Fibroblast of peridontal ligament (primary cell): Measurements from ENCODE around the gene NCK2.
"Not testable (repeated sequence)": the region's sequence is repeated elsewhere in the genome, so short reads cannot be mapped to it uniquely, and the experiment has no call there.

ENCODE experiments used
- DNase-seq: peaks from one replicate; pipeline ENCODE4 v3.0.0-alpha.2; 2010; ENCODE audit errors: extremely low read depth

NCK2 gene

GRCh38 chr2:105756435-105756834 is 11.7 kb downstream of the NCK2 start:
- DNase-seq, result no peak

GRCh38 chr2:105756865-105757264 is 12.2 kb downstream of the NCK2 start:
- not testable (repeated sequence) for DNase-seq

DNA sequence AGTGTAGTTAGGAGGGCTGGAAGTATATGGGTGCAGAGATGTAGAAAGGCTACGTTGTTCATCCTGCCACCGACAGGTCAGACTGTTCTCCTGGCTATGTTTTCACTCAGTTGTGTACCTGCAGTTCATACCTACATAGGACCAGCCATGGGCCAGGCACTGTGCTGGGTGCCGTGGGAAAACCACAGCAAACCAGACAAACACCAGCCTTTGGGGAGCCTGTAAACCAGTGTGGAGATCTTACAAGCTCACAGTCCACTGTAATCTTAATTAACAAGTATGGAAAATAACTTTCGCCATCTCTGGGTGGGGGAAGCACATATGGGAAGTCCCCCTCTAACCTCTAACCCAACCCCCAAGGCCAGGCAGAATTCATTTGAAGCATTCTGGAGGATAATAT is 12.7 kb downstream of the NCK2 start:
- DNase-seq, result no peak

DNA sequence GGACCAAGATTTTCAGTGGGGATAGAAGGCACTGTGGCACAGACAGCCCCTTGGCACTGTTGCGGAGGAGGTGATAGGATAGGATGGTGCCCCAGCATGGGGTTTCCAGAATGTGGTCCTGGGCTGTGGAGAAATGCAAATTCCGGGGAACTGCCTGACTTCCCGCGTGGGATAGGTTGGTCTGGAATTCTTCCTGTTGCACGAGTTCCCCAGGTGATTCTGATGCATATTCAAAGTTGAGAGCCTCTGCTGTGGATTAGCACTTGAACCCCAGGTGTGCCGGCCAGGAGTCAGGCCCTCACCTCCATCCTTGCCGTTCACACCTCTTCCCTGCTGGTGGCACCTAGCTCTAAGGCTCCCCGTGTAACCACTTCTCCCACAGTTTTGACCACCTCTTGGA is 15.5 kb downstream of the NCK2 start:
- DNase-seq, result no peak

- no peak for DNase-seq
These were observed 16.1 kb downstream of the NCK2 start for GRCh38 chr2:105760639-105761337.

DNA sequence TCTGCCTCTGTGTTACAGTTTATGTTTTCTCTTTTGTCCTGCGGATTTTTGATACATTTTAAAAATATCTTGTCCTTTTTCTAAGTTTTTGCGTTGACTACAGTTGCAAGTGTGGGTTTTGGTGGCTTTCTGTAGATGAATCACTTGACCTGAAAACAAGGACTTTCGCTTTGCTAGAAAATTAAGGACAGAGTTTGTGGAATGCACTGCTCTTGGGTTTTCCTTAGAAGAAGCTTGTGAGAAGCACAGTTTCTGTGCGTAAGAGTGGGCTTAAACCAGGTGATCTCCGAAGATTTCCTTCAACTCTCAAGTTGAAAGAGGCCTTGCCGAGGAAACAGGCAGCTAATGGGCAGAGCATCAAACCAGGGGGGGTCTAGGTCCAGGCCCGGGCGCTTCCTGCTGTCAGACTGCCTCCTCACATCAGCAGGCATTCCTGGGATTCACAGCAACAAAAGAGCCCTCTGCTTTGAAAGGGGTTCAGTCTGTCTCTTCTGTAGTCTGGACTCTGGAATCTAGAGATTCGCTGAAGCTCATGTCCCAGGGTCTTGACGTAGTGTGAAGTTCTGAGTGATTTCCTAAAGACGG is 17.3 kb downstream of the NCK2 start:
- peak; percentile 54 for DNase-seq

GRCh38 chr2:105763076-105763475 is 18.4 kb downstream of the NCK2 start:
- no peak for DNase-seq

- no peak for DNase-seq
These were observed 19.3 kb downstream of the NCK2 start for GRCh38 chr2:105764059-105764458.

DNA sequence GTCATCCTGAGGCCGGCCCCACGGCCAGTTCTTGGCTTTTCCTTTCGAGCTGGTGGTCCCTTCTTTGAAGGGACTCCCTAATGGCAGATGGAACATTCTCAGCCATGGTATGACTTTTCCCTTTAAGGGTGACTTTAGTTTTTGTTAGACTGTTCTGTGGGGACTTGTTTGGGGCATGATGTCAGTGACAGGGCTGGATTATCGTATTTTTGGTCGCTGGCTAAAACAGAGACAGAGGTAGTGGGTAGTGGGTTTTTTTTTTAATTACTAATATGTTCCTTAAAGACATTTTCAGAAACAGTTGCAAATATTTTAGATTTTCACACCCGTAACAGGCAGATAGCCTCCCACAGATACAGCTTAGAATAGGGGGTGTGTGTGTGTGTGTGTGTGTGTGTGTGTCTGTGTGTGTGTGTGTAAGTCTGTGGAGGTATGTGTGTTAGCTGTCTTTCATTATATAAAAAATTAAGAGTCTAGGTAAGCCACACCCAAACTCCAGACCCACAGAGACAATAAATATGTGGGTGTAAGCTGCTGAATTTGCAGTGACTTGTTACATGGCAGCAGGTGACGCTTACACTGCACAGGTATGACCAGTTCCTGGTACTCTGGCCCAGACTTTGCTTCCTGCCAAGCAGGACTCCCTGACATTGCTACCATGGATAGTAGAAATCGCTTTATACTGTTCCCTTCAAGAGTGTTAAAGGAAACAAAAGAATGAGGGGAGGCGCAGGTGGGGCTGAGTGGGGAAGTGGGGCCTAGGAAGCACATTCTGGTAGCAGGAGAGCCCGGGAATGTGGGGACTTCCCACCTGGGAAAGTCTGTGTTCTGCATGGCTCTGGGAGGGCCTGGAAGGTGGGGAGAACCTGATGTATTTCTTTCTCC is 20.9 kb downstream of the NCK2 start:
- no peak for DNase-seq

DNA sequence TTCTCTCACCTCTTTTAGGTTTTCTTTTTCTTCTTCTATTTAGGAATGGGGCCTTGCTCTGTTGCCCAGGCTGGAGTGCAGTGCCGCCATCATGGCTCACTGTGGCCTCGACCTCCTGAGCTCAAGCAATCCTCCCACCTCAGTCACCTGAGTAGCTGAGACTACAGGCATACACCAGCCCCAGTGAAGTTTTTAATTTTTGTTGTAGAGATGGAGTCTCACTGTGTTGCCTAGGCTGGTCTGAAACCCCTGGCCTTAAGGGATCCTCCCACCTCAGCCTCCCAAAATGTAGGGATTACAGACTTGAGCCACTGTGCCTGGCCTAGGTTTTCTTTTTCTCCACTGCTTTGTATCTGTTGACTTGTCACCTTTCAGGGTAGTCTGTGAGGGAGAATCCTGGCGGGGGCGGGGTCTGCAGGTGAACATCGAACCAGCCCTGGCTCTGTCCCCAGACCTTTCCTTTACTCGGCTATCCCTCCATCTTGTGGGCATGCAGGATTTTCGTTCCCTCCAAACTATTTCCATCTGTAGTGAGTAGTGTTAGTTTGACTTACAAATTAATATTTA is 21.7 kb downstream of the NCK2 start:
- DNase-seq, result no peak

DNA sequence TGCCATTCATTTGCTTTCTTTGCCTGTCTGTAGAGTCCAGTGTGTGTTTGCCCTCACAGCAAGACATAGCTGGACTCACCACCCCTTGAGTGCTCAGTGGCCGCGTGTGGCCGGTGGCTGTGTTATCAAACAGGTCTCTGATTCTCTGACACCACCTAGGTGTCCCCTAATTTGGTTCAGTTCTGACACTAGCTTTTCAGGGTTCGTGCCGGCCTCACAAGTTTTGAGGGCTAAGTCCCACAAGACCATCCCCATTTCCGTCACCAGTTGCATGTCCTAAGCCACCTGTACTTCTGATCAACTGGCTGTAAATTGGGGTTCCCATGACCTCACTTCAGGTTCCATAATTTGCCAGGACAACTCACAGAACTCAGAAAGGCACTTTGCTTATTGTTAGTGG is 23.5 kb downstream of the NCK2 start:
- DNase-seq, result no peak

DNA sequence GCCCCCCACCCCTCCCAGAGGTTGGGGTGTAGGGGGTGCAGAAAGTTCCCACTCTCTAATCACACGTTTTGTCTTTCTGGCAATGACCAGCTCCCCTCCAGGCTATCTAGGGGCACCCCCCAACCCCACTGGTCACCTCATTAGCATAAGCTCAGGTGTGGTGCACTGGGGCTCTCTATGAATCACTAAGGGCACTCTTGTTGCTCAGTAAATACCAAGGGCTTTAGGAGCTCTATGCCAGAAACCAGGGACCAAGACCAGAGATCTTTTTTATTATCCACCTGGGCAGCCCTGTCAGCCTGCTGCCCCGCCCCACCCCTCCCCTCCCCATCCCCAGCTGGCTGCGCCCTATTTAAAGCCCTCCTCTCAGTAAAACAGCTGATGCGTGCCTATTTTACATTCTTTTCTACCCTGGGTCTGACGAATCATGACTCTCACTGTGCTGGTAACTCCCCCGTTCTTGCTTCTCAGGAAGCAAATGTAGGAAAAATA is 24.3 kb downstream of the NCK2 start:
- DNase-seq, result peak; percentile 40

DNA sequence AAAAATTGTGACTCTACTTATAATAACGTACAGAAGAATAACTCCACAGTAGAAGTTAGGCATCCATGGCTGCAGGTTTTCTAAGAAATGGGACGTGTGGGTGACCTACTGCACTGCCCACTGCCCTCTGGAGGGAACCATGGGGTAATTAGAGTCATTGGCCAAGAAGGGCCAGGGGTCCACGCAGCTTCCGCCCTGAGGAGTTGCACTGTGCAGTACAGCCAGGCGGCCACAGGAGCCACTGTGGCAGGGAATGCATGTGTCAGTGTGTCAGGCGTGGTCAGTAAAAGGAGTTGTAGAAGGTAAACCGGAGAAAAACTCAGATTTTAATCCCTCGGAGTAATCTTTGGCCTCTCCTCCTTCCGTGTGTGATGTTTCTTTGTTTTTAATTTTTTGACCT is 24.8 kb downstream of the NCK2 start:
- DNase-seq, result no peak

DNA sequence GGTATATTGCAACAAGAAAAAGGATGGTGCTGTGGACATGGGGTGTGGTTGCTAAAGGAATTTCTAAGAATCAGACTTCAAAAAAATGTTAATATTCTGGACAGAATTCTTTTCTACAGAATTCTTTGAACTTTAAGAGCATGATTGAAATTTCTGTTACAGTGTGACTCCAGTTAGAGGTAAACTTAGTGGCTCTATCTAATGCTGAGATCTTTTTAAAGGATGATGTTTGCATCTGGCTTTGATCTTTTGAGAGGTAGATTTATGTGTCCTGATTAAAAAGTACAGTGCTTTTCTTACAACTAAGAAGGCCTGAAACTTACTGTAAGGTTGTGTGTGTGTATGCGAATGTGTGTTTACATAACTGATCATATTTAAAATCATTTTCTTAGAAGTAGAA is 25.4 kb downstream of the NCK2 start:
- no peak for DNase-seq

- not testable (repeated sequence) for DNase-seq
These were observed 26.6 kb downstream of the NCK2 start for GRCh38 chr2:105771291-105771690.

GRCh38 chr2:105771836-105772235 is 27.1 kb downstream of the NCK2 start:
- DNase-seq, result peak; percentile 30

DNA sequence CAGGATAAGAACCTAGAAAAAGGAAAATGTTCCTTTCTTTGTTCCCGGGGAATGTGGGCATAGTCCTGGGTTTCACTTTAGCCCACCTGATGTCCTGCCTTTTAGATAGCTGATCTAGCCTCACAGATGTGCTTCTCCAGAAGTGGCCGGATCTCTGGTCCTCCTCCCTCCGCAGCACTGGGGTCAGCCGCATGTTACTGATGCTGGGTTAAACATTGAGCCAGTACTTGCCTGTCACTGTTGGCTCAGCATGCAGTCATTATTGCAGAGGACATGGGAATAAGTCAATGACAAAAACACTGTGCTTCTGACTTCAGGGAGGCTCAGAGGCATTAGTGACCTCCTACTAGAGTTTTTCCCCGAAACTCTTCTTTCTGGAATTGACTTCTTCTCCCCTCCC is 27.6 kb downstream of the NCK2 start:
- DNase-seq, result no peak

DNA sequence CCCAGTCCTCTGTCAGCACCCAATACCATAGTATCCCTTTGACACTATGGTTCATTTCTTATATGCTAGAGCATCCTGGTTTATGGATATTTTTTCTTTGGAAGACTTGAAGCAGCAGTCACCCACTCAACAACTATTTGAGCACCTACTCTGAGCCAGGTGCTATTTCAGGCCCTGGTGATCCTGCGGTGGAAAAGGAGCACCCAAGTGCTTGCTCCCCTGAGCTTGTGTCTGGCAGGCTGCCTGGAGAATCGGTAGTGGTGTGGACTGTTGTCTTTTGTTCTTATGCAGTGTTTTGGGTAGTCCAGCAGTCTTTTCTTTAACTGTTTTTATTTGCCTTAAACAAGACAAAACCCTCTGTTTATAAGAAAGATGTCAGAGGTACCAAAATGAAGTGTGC is 28.9 kb downstream of the NCK2 start:
- DNase-seq, result no peak

DNA sequence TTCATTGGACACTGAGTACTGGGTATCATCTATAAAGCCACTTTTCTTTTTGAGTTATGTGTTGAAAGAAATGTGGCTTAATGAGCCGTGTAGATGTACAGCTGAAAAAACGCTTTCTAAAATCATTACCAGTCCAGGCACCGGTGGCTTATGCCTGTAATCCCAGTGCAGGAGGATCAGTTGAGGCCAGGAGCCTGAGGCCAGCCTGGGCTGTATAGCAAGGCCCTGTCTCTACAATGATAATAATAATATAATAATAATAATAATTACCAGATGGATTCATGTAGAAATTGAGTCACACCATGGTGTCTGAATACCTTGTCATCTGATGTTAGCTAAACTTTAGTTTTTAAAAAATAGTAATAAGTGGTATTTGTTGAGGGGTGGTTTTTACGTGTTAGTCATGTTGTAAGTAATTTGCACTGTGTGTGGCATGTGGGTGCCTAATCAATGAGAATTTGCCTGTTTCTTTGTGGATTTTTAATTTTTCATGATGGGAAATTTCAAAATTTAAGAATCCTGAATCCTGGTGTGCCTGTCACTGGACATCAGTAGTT is 30.1 kb downstream of the NCK2 start:
- DNase-seq, result no peak

DNA sequence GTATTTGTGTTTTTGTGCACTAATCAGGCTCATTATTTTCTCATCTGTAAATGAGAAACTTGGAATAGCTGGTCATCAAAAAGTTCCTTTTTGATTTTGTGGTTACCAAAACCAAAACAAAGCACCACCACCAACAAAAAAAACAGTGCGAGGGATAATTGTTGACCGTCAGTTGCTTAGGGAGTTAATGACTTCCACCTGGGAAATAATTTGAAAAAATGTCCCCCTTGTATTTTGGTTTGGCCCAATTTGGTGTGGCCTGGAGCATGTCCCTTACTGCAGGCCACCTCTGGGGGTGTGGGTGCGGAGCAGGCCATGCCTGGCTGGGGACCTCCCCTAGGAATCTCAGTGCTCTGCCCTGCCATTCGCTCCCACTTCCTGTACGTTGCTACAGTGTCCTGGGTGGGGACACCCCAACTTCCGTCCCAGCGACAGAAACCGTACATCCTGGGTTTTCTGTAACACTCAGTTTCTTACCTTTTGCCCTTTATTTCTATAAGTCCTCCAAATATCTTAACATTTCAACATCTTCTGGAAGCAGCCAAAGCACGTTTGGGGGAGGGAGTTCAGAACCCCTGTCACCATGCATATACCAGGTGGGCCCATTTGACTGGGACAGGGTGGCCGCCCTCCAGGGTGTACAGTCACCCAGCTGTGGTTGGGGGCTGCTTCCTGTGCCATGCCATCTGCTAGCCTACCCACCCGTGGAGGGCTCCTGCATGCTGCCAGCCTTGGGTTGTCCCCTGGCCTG is 31.3 kb downstream of the NCK2 start:
- DNase-seq, result peak; percentile 51

DNA sequence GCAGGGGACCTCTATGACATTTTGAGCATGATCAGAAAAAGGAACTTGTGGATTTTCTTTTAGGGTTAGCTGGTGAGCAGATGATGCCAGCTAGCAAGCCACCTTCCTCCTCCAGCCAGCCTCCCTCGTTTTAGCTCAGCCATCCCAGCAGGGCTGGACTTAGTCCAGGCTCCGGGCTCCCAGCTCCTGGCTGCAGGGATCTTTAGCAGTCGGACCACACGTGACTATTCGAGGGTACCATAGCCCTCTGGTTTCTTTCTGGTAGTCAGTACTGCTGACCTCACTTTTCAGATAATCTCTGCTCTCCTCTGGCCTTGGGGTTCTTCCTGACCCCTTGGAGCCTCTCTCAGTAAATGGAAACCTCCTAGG is 31.8 kb downstream of the NCK2 start:
- no peak for DNase-seq
